Measurements from ENCODE around the gene NR6A1. TPM values are rescaled to one million over a fixed set of nuclear protein-coding genes. Genes with fewer than 3 reads are reported as not detected.

Gene NR6A1
- total and polyA plus RNA-seq, 2 of the 8 experiments (the other 6 are each of a cell fraction or from before 2014, with no cell fraction given): 93.2 to 237 TPM

GRCh38 chr9:124797343-124798103 lies 26.4 kb upstream of the NR6A1 start:
- Histone ChIP-seq H3K14ac (ENCODE audit: insufficient read length) (no peak overlapping the region), H2AFZ (ENCODE audit: low read length) (no peak overlapping the region), H2BK5ac (ENCODE audit: low read depth, low read length) (no peak overlapping the region), H3K36me3 (ENCODE audit: control insufficient read depth in 2 of 4, insufficient read depth in 4 of 4, low read length in 3 of 4) (no peaks in the 10 kb centered on the region), H2BK12ac (ENCODE audit: low read depth, low read length) (no peak overlapping the region), H3K9ac (replicated peaks in 1 of 4; ENCODE audit: extremely low read depth in 1 of 4, low read depth in 3 of 4, low read length in 3 of 4) (no peak overlapping the region), H3K4ac (replicated peaks; ENCODE audit: insufficient read length, low read depth, low read length) (no peak overlapping the region), H4K91ac (replicated peaks; ENCODE audit: insufficient read length, low read length) (no peak overlapping the region), H2AK5ac (ENCODE audit: low read depth, low read length) (no peak overlapping the region), H3K9me3 (ENCODE audit: insufficient read depth in 2 of 2, low read depth in 1 of 2, low read length in 1 of 2) (no peaks in the 10 kb centered on the region), H3K56ac (replicated peaks; ENCODE audit: insufficient read length, low read depth, low read length) (no peak overlapping the region), H3K23me2 (ENCODE audit: low read depth, low read length) (no peaks in the 10 kb centered on the region), H3K23ac (ENCODE audit: insufficient read length) (no peak overlapping the region), H3K27me3 (replicated peaks in 1 of 4; ENCODE audit: control insufficient read depth in 3 of 4, extremely low read depth in 1 of 4, insufficient read depth in 3 of 4, low read length in 3 of 4) (no peaks in the 10 kb centered on the region), H2BK20ac (ENCODE audit: low read length) (no peak overlapping the region; the same call in 1 of the 2 replicates), H3K79me2 (ENCODE audit: control insufficient read depth in 1 of 2, insufficient read depth in 2 of 2, low read length in 2 of 2) (no peaks in the 10 kb centered on the region), H3K18ac (ENCODE audit: extremely low read depth, low read length) (no peak overlapping the region), H3K4me1 (replicated peaks in 1 of 4; ENCODE audit: control insufficient read depth in 3 of 4, insufficient read depth in 4 of 4, low read length in 3 of 4) (peaks cover 0 to 12% (median 0%) of the 10 kb centered on the region in 4 experiments; a peak in 3 of 7 replicates), H4K8ac (ENCODE audit: extremely low read depth, insufficient read depth, low read length) (no peak overlapping the region), H3K4me2 (ENCODE audit: insufficient read depth in 1 of 2, low read depth in 2 of 2, low read length in 2 of 2) (no peak overlapping the region), H4K20me1 (replicated peaks in 1 of 2; ENCODE audit: control insufficient read depth in 1 of 2, insufficient read depth in 2 of 2, low read length in 2 of 2) (no peaks in the 10 kb centered on the region), H3K79me1 (ENCODE audit: low read depth, low read length) (no peaks in the 10 kb centered on the region), H4K5ac (ENCODE audit: insufficient read length, low read depth, low read length) (no peak overlapping the region), H2BK120ac (replicated peaks; ENCODE audit: low read depth, low read length) (no peak overlapping the region), H2BK15ac (ENCODE audit: low read length) (no peak overlapping the region), H3K27ac (ENCODE audit: low read depth, low read length) (no peak overlapping the region), H3K4me3 (ENCODE audit: extremely low read depth in 1 of 4, insufficient read depth in 2 of 4, low read depth in 3 of 4, low read length in 4 of 4) (no peak overlapping the region)
- 93% methylated on average over 10 of the region's 10 CpGs; no CpG with 5 or more reads in 1 of the 2 experiments for WGBS, 2 experiments (ENCODE audit: extremely low coverage in 1 of 2, insufficient coverage in 1 of 2, insufficient read length in 1 of 2, insufficient replicate concordance in 2 of 2, low coverage in 1 of 2, low lambda C conversion rate in 2 of 2, missing lambda C conversion rate in 1 of 2)
- POLR2A ChIA-PET (ENCODE audit: partially characterized antibody): interaction anchor here (0.6 to 1.7 kb wide), 4 partner anchors 15 to 64 kb away, joined by 3 to 8 read pairs (median 4); partner anchors contain the start of gene RPL35
- no peak for TF ChIP-seq GABPA (IDR thresholded peaks at IDR 0.05; ENCODE audit: borderline replicate concordance, insufficient read depth, low read length)
- TF ChIP-seq HDAC6 (IDR thresholded peaks at IDR 0.05; ENCODE audit: low read depth, low read length): no peak
- no peak for TF ChIP-seq SIN3A (conservative IDR thresholded peaks at IDR 0.05 in 1 of 2, IDR thresholded peaks at IDR 0.05 in 1 of 2; ENCODE audit: low read depth in 1 of 2, low read length in 2 of 2)
- TF ChIP-seq TAF1 (IDR thresholded peaks at IDR 0.05; ENCODE audit: low read depth, low read length): no peak
- no peak for TF ChIP-seq ATF2 (IDR thresholded peaks at IDR 0.05; ENCODE audit: low read length)
- TF ChIP-seq EGR1 (IDR thresholded peaks at IDR 0.05; ENCODE audit: borderline replicate concordance, low read depth, low read length): no peak
- FAIRE-seq (no peak), DNase-seq (ENCODE audit: low read depth in 1 of 2, low spot score in 2 of 2) (no peak)
- CTCF ChIA-PET (ENCODE audit: partially characterized antibody): interaction anchor here (0.9 to 65.2 kb wide), 7 partner anchors 11 to 52 kb away, joined by 3 to 1529 read pairs (median 25); partner anchors contain the start of genes ARPC5L, NR6A1, OLFML2A and RPL35

Measured in H1 (cell line).